Nephron progenitor cell (in vitro differentiated cells): Measurements from ENCODE around the gene SPDEF.

ENCODE experiments used
- DNase-seq: peaks from one replicate; pipeline ENCODE4 v3.0.0; 2021
- H3K27ac Mint-ChIP-seq: 2 replicates; pipeline ENCODE4 v1.8.0; 2021; ENCODE audit warnings: mild to moderate bottlenecking, moderate library complexity, mixed read lengths
- H3K27me3 Mint-ChIP-seq: 2 replicates; pipeline ENCODE4 v1.8.0; 2021; ENCODE audit warnings: mild to moderate bottlenecking, low read depth, mixed read lengths; ENCODE audit not compliant: poor library complexity
- H3K36me3 Mint-ChIP-seq: 2 replicates; pipeline ENCODE4 v1.8.0; 2021; ENCODE audit warnings: low read depth, mixed read lengths
- H3K4me1 Mint-ChIP-seq: 2 replicates; pipeline ENCODE4 v1.8.0; 2021; ENCODE audit warnings: mixed read lengths
- H3K4me3 Mint-ChIP-seq: 2 replicates; pipeline ENCODE4 v1.8.0; 2021; ENCODE audit warnings: mild to moderate bottlenecking, moderate library complexity, mixed read lengths
- H3K9me3 Mint-ChIP-seq: 2 replicates; pipeline ENCODE4 v1.8.0; 2021; ENCODE audit warnings: mild to moderate bottlenecking, moderate library complexity, mixed read lengths
- TF ChIP-seq, protein P1 (sequence below): fragments of 200-600 bp; sonication (generic); IDR thresholded peaks from 2 replicates; pipeline ENCODE4 v1.5.0; 2021; ENCODE audit warnings: antibody characterized with exemption

SPDEF gene

DNA sequence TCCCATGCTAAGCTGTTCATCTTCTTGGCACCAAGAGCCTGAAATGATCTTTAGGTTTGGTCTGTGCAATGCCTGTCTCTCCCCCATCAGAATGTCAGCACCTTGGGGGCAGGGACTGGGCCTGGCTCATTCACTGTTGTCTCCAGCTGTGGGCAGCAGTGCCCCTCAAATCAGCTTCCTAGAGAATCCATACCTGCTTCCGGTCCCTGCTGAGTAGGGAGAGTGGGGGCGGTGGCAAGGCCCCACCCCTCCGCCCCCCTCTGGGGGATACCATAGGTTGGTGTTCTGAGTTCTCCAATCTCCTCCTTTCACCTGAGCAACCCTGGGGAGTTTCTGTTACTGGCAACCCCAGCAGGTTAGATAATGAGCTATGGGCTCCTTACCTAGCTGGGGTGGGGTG is 19.2 kb upstream of the SPDEF start:
- Mint-ChIP-seq H3K9me3 (no peaks in the 10 kb centered on the region), H3K27ac (peak overlapping the region; percentile 71), H3K4me3 (no peak overlapping the region), H3K4me1 (peaks cover 28% of the 10 kb centered on the region), H3K27me3 (no peaks in the 10 kb centered on the region), H3K36me3 (no peaks in the 10 kb centered on the region)
- DNase-seq, result no peak
- TF ChIP-seq, protein P1, sequence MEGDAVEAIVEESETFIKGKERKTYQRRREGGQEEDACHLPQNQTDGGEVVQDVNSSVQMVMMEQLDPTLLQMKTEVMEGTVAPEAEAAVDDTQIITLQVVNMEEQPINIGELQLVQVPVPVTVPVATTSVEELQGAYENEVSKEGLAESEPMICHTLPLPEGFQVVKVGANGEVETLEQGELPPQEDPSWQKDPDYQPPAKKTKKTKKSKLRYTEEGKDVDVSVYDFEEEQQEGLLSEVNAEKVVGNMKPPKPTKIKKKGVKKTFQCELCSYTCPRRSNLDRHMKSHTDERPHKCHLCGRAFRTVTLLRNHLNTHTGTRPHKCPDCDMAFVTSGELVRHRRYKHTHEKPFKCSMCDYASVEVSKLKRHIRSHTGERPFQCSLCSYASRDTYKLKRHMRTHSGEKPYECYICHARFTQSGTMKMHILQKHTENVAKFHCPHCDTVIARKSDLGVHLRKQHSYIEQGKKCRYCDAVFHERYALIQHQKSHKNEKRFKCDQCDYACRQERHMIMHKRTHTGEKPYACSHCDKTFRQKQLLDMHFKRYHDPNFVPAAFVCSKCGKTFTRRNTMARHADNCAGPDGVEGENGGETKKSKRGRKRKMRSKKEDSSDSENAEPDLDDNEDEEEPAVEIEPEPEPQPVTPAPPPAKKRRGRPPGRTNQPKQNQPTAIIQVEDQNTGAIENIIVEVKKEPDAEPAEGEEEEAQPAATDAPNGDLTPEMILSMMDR, result no peak

DNA sequence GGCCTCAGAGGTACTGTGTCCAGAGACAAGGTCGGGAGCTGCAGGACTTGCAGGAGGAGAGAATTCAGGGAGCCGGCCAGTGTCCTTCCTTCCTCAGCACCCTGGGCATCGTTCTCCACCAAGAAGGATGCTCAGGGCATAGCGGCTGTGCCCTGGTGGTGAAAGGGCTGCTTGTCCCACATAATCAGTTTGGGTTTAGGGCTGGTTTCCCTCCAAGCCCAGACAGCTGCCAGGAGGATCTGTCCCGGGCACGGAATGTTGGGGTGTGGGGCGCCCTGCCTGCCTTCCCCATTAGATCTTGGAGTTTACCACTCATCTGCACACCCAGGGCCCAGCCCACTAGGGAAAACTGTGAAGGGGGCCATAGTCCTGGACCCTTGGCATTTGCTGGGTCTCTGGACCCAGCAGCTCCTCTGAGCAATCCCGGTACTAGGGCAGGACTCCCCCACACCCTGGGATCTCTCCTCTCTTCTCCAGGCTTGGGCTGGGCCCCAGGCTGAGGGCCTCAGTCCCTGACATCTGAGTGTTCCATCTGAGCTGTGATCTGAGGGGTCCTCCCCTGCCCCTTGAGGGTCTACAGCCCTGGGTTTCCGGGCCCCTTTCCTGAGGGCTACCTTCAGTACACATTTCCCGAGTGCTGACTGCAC is 18.6 kb upstream of the SPDEF start:
- H3K4me3 Mint-ChIP-seq, result no peak overlapping the region
- no peak for DNase-seq
- H3K36me3 Mint-ChIP-seq, result no peaks in the 10 kb centered on the region
- H3K27me3 Mint-ChIP-seq, result no peaks in the 10 kb centered on the region
- H3K9me3 Mint-ChIP-seq, result no peaks in the 10 kb centered on the region
- peaks cover 30% of the 10 kb centered on the region for H3K4me1 Mint-ChIP-seq
- peak overlapping the region; percentile 71 for H3K27ac Mint-ChIP-seq
- TF ChIP-seq, protein P1, result no peak

DNA sequence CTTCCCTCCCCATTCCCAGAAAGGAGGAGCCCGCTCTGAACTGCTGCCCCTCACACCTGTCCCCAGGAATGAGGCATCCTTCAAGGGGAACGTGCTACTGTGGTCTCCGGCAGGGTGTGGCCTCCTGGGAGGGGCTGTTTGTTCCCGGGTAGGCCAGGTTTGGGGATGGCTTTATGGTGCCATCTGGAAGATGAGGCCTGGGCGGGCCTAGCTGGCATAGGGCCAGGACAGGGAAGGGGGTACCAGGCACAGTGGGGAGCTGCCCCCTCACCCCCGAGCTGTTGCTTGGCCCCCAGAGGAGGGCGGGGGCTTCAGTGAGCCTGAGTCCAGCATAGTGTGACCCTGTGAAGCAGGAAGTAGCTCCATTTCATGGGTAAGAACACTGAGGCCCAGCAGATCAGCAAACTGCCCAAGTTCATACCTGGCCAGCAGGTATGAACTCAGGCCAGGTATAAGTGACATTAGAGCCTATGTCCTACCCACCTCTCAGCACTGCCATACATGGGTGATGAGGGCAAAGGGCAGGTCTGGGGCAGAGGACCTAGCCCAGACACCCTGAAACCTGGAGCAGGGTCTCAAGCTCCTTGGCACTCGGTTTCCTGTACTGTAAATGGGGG is 17.5 kb upstream of the SPDEF start:
- no peaks in the 10 kb centered on the region for H3K27me3 Mint-ChIP-seq
- no peaks in the 10 kb centered on the region for H3K36me3 Mint-ChIP-seq
- peaks cover 24% of the 10 kb centered on the region for H3K4me1 Mint-ChIP-seq
- TF ChIP-seq, protein P1, result no peak
- no peak for DNase-seq
- H3K9me3 Mint-ChIP-seq, result no peaks in the 10 kb centered on the region
- no peak overlapping the region for H3K4me3 Mint-ChIP-seq
- H3K27ac Mint-ChIP-seq, result peak overlapping the region; percentile 84

DNA sequence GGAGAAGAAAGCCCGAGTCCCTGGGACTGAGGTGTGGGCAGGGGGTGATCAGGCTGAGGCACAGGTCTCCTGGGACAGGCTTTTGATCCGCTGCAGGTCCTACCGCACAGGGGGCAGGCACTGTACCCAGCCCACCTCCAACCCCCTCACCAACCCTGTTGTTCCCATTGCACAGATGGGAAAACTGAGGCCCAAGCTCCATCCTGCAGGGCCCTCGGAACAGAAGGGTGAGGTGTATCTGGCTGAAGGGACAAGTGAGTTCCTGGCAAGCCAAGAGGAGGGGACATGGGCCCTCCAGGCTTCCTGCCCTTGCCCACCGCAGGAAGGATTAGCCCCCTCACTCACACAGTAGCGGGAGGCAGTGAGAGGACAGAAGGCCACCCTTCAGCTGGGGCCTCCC is 16.5 kb upstream of the SPDEF start:
- H3K4me1 Mint-ChIP-seq, result peaks cover 31% of the 10 kb centered on the region
- H3K27ac Mint-ChIP-seq, result peak overlapping the region; percentile 74
- TF ChIP-seq, protein P1, result no peak
- no peaks in the 10 kb centered on the region for H3K36me3 Mint-ChIP-seq
- peaks cover 2% of the 10 kb centered on the region for H3K27me3 Mint-ChIP-seq
- no peaks in the 10 kb centered on the region for H3K9me3 Mint-ChIP-seq
- no peak overlapping the region for H3K4me3 Mint-ChIP-seq
- no peak for DNase-seq

DNA sequence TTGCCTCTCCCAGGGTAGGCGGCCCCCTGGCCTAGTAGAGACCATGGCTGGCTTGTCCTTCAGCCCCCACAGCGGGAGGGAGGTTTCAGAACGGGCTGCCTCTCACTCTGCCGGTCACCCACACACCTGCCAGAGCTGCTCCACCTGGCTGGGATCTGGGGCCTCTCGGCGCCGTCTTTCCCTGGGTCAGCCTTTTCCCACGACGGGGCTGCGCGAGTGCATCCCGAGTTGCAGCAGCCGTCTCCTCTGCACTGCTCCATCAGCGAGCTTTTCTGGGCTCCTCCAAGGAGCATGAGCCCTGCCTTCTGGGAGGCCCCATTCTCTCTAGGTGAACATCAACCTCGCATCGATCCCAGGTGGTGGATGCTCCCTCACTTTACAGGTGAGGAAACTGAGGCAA is 15.9 kb upstream of the SPDEF start:
- peaks cover 3% of the 10 kb centered on the region for H3K27me3 Mint-ChIP-seq
- peak overlapping the region; percentile 74 for H3K27ac Mint-ChIP-seq
- H3K4me1 Mint-ChIP-seq, result peaks cover 37% of the 10 kb centered on the region
- no peak for DNase-seq
- H3K9me3 Mint-ChIP-seq, result no peaks in the 10 kb centered on the region
- H3K4me3 Mint-ChIP-seq, result no peak overlapping the region
- no peaks in the 10 kb centered on the region for H3K36me3 Mint-ChIP-seq
- TF ChIP-seq, protein P1, result no peak

DNA sequence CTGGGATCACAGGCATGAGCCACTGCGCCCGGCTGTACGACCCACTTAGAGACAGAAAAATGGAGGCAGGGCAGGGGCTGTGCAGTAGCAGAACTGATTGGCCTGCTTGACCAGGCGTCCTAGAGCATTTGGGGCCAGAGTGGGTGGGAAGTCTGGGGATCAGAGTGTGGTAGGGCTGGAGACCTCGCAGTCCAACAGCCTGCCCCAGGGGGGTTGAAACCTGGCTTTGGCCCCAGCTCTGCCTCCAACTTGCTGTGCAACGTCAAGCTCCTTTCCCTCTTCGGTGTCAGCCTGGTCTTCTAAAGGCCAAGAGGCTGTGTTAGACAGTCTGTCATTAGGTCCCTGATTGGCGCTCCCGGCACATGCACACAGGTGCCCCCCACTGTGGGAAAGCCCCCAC is 15.3 kb upstream of the SPDEF start:
- Mint-ChIP-seq H3K4me1 (peaks cover 41% of the 10 kb centered on the region), H3K27me3 (peaks cover 7% of the 10 kb centered on the region), H3K4me3 (no peak overlapping the region), H3K27ac (no peak overlapping the region), H3K36me3 (no peaks in the 10 kb centered on the region), H3K9me3 (no peaks in the 10 kb centered on the region)
- TF ChIP-seq, protein P1, result no peak
- DNase-seq, result no peak
